DND-41 (cell line): ENCODE data around the gene PCYOX1L.

ENCODE experiments used
- ATAC-seq: fragments of 200-7000 bp; cut with Tn5 transposase; 3 replicates; pipeline ENCODE4 v1.9.1; 2021; ENCODE audit warnings: low read depth; ENCODE audit not compliant: insufficient read depth
- DNase-seq: peaks from one replicate; pipeline ENCODE4 v3.0.0-alpha.2; 2020
- H2AFZ ChIP-seq: 2 replicates; pipeline ENCODE4 v1.6.0; 2012; ENCODE audit warnings: low read depth, low read length
- H3K27ac ChIP-seq: 2 replicates; pipeline ENCODE4 v1.5.1; 2012; ENCODE audit warnings: low read length, inconsistent platforms
- H3K27me3 ChIP-seq: fragments of 200-600 bp; sonication (generic); 2 replicates; pipeline ENCODE4 v1.6.0; 2012; ENCODE audit warnings: low read length, mild to moderate bottlenecking, inconsistent platforms; ENCODE audit not compliant: insufficient read depth, poor library complexity
- H3K36me3 ChIP-seq: 2 replicates; pipeline ENCODE4 v1.5.1; 2012; ENCODE audit warnings: low read length, inconsistent platforms; ENCODE audit not compliant: insufficient read depth
- H3K4me1 ChIP-seq: 2 replicates; pipeline ENCODE4 v1.5.1; 2012; ENCODE audit warnings: mild to moderate bottlenecking, low read length; ENCODE audit not compliant: insufficient read depth
- H3K4me2 ChIP-seq: 2 replicates; pipeline ENCODE4 v1.6.0; 2012; ENCODE audit warnings: mild to moderate bottlenecking, moderate library complexity, low read length, inconsistent platforms; ENCODE audit not compliant: insufficient read depth
- H3K4me3 ChIP-seq, 2 experiments: fragments of 200-600 bp in 1 of 2; shearing (Covaris generic) in 1 of 2; 2 replicates each; pipeline ENCODE4 v1.5.1; 2012 to 2016; ENCODE audit warnings: inconsistent platforms in 2 of 2, low read length in 2 of 2, mild to moderate bottlenecking in 2 of 2, low read depth in 1 of 2, moderate library complexity in 1 of 2
- H3K79me2 ChIP-seq: 2 replicates; pipeline ENCODE4 v1.6.0; 2012; ENCODE audit warnings: low read length, inconsistent platforms; ENCODE audit not compliant: insufficient read depth
- H3K9ac ChIP-seq: 2 replicates; pipeline ENCODE4 v1.6.0; 2012; ENCODE audit warnings: low read depth, mild to moderate bottlenecking, inconsistent platforms, low read length, moderate library complexity
- H3K9me3 ChIP-seq: 2 replicates; pipeline ENCODE4 v1.5.1; 2012; ENCODE audit warnings: low read length, moderate library complexity, mild to moderate bottlenecking, inconsistent platforms; ENCODE audit not compliant: insufficient read depth, severe bottlenecking
- H4K20me1 ChIP-seq: 2 replicates; pipeline ENCODE4 v1.6.0; 2012; ENCODE audit warnings: low read length; ENCODE audit not compliant: insufficient read depth
- EZH2 ChIP-seq: IDR thresholded peaks from 3 replicates; pipeline ENCODE4 v1.6.1; 2012; ENCODE audit warnings: borderline replicate concordance, low read depth, mild to moderate bottlenecking, moderate library complexity, low read length, inconsistent platforms; ENCODE audit not compliant: severe bottlenecking
- TF ChIP-seq, protein P1 (sequence below): IDR thresholded peaks from 2 replicates; pipeline ENCODE4 v1.5.1; 2012; ENCODE audit warnings: borderline replicate concordance, low read length, moderate library complexity, mild to moderate bottlenecking; ENCODE audit not compliant: poor library complexity, severe bottlenecking; ENCODE audit errors: extremely low read depth

The PCYOX1L gene, protein sequence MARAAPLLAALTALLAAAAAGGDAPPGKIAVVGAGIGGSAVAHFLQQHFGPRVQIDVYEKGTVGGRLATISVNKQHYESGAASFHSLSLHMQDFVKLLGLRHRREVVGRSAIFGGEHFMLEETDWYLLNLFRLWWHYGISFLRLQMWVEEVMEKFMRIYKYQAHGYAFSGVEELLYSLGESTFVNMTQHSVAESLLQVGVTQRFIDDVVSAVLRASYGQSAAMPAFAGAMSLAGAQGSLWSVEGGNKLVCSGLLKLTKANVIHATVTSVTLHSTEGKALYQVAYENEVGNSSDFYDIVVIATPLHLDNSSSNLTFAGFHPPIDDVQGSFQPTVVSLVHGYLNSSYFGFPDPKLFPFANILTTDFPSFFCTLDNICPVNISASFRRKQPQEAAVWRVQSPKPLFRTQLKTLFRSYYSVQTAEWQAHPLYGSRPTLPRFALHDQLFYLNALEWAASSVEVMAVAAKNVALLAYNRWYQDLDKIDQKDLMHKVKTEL

DNA sequence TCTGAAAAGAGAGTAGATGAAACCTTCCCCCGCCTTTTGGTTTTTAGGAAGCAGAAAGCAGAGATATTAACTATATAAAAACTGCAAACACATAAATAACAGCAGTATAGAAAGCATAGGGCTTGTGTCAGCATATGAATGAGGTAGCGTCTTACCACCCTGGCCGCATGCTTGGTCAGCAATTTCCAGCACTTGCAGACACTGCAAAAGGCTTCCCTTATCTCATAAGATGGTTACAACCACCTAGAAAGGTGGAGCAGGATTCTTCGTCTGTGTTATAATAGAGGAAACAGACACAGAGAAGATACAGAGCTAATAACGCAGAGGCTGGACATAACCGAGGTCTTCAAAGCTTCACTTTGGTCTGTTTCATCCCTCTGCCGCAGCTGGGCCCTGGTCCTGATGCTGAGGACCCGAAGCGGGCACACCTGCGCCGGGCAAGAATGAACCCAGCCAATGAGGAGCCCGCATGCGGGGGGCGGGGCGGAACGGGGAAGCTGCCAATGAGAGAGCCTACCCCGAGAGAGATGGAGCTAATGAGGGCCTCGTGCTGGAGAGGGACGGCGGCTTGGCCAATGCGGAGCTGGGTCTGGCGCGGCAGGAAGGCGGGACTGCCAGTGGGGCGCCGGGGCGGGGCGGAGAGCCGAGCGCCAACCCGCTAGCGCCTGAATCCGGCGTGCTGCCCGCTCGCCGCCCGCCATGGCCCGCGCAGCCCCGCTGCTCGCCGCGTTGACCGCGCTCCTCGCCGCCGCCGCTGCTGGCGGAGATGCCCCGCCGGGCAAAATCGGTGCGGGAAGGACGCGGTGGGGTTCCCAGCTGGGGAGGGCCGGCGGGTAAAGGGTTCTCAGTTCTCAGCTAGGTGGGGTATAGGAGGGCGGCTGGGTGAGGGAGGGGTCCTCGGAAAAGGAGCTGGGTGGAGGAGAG is at the start of gene PCYOX1L:
Gene PCYOX1L, plus strand, starts transcription at position 677 of the 924 bp plus-strand sequence. Its CDS starts 23 bp downstream, at position 700.
- TF ChIP-seq, protein P1, sequence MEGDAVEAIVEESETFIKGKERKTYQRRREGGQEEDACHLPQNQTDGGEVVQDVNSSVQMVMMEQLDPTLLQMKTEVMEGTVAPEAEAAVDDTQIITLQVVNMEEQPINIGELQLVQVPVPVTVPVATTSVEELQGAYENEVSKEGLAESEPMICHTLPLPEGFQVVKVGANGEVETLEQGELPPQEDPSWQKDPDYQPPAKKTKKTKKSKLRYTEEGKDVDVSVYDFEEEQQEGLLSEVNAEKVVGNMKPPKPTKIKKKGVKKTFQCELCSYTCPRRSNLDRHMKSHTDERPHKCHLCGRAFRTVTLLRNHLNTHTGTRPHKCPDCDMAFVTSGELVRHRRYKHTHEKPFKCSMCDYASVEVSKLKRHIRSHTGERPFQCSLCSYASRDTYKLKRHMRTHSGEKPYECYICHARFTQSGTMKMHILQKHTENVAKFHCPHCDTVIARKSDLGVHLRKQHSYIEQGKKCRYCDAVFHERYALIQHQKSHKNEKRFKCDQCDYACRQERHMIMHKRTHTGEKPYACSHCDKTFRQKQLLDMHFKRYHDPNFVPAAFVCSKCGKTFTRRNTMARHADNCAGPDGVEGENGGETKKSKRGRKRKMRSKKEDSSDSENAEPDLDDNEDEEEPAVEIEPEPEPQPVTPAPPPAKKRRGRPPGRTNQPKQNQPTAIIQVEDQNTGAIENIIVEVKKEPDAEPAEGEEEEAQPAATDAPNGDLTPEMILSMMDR, result no peak
- no peak for TF ChIP-seq EZH2
- Histone ChIP-seq H3K4me1 (peaks cover 36% of the 10 kb centered on the region), H3K4me3 (peak within 1 kb of the TSS; percentile 75 to 92), H3K9me3 (no peaks in the 10 kb centered on the region), H3K36me3 (no peaks in the 10 kb centered on the region; the same call in 1 of the 2 replicates), H3K4me2 (peak within 1 kb of the TSS; percentile 84), H2AFZ (peak within 1 kb of the TSS; percentile 96), H4K20me1 (no peaks in the 10 kb centered on the region; the same call in 1 of the 2 replicates), H3K79me2 (peaks cover 8% of the 10 kb centered on the region), H3K27me3 (no peaks in the 10 kb centered on the region), H3K9ac (peak within 1 kb of the TSS; percentile 85), H3K27ac (peak within 1 kb of the TSS; percentile 64)
- ATAC-seq (peak; percentile 99), DNase-seq (peak; percentile 92)

DNA sequence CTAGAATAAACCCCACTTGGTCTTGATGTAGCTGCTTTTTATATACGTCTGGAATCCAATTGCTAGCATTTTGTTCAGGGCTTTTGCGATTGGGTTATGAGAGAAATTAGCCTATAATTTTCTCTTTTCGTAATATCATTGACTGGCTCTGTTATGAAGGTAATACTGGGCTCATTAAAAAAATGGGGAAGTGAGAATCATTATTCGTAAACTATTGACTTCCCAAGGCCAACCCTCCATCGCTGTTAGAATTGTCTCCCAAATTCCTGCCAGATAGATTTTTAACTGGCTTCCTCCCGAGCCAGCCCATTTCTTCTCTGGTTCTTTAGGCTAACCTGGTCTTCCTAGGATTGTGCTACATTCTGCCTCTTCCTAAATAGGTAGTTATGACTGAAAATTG is 48.5 kb upstream of the PCYOX1L start:
- Histone ChIP-seq H3K4me3 (no peak overlapping the region), H3K27me3 (no peaks in the 10 kb centered on the region), H4K20me1 (no peaks in the 10 kb centered on the region), H2AFZ (no peak overlapping the region), H3K27ac (no peak overlapping the region), H3K79me2 (no peaks in the 10 kb centered on the region), H3K4me2 (no peak overlapping the region), H3K4me1 (no peaks in the 10 kb centered on the region; the same call in 1 of the 2 replicates), H3K9me3 (no peaks in the 10 kb centered on the region), H3K9ac (no peak overlapping the region), H3K36me3 (no peaks in the 10 kb centered on the region)
- ATAC-seq, result no peak
- no peak for DNase-seq
- TF ChIP-seq, protein P1, result no peak
- TF ChIP-seq EZH2, result no peak

DNA sequence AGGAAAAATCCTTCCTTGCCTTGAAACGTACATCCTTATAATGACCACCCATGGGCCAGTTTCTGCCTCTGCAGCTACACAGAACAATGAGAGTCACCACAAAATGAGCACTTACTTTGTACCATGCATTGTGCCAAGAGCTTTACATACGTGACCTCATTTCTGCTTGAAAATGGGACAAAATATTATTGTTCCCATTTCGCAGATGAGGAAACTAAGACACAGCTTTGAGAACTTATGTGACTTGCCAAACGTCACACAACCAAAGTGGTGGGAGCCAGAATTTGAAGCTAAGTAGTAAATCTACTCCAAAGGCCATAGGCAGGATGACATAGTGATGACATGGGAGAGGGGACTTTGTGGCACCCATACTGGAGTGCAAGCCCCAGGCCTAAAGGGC is 47.4 kb upstream of the PCYOX1L start:
- ATAC-seq, result no peak
- Histone ChIP-seq H3K27ac (no peak overlapping the region), H3K9me3 (no peaks in the 10 kb centered on the region), H3K9ac (no peak overlapping the region), H3K4me2 (no peak overlapping the region), H3K4me3 (no peak overlapping the region), H4K20me1 (no peaks in the 10 kb centered on the region), H3K27me3 (no peaks in the 10 kb centered on the region), H3K36me3 (no peaks in the 10 kb centered on the region), H3K4me1 (no peaks in the 10 kb centered on the region; the same call in 1 of the 2 replicates), H3K79me2 (no peaks in the 10 kb centered on the region), H2AFZ (no peak overlapping the region)
- DNase-seq, result no peak
- TF ChIP-seq EZH2, result no peak
- TF ChIP-seq, protein P1, result no peak
